Ovary (tissue), 3 donors: ENCODE data around the gene CDHR1.
"Not testable (repeated sequence)": the region's sequence is repeated elsewhere in the genome, so short reads cannot be mapped to it uniquely, and the experiment has no call there.

Experiments
- POLR2A ChIP-seq: fragments of 450-650 bp; IDR thresholded peaks from one replicate; pipeline ENCODE4 v1.6.1; 2017; ENCODE audit warnings: antibody characterized with exemption, mild to moderate bottlenecking, moderate library complexity
- TF ChIP-seq, protein P1 (sequence below), 3 donors: fragments of 450-650 bp in 2 of 3; fragments of 200-600 bp in 1 of 3; IDR thresholded peaks; one replicate each; pipeline versions ENCODE4 v1.5.1 to v1.8.0; 2016 to 2022; ENCODE audit warnings: antibody characterized with exemption in 3 of 3, mild to moderate bottlenecking in 1 of 3
- donor health status: DM: no; HTN: no; CAD: no.

DNA sequence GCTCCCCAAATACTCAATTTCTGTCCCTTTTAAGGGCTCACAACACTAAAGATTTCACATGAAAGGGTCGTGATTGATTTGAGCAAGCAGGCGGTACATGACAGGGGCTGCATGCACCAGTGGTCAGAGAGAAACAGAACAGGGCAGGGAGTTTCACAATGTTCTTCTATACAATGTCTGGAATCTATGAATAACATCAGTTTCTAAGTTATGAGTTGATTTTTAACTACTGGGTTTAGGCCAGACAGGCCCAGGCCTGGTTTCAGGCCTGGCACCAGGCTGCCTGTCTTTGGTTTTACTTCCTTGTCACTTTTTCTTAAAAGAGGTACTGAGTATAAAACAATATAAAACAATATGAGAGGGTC is 27.1 kb upstream of the CDHR1 start:
- not testable (repeated sequence) for TF ChIP-seq POLR2A
- TF ChIP-seq, protein P1, sequence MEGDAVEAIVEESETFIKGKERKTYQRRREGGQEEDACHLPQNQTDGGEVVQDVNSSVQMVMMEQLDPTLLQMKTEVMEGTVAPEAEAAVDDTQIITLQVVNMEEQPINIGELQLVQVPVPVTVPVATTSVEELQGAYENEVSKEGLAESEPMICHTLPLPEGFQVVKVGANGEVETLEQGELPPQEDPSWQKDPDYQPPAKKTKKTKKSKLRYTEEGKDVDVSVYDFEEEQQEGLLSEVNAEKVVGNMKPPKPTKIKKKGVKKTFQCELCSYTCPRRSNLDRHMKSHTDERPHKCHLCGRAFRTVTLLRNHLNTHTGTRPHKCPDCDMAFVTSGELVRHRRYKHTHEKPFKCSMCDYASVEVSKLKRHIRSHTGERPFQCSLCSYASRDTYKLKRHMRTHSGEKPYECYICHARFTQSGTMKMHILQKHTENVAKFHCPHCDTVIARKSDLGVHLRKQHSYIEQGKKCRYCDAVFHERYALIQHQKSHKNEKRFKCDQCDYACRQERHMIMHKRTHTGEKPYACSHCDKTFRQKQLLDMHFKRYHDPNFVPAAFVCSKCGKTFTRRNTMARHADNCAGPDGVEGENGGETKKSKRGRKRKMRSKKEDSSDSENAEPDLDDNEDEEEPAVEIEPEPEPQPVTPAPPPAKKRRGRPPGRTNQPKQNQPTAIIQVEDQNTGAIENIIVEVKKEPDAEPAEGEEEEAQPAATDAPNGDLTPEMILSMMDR (IDR thresholded peaks at IDR 0.05) = not testable (repeated sequence)
